Measurements from ENCODE around the gene TTBK2.
"Not testable (repeated sequence)": the region's sequence is repeated elsewhere in the genome, so short reads cannot be mapped to it uniquely, and the experiment has no call there.

The TTBK2 gene

GRCh38 chr15:42820811-42821210, 99.8 kb downstream of the TTBK2 start:
- DNase-seq = peak; percentile 27

GRCh38 chr15:42819786-42820185, 100.8 kb downstream of the TTBK2 start:
- peak; percentile 33 for DNase-seq

- DNase-seq = no peak
These were observed 109.1 kb downstream of the TTBK2 start for GRCh38 chr15:42811433-42811832.

- no peak for DNase-seq
These were observed 111.7 kb downstream of the TTBK2 start for GRCh38 chr15:42808913-42809312.

GRCh38 chr15:42805266-42805665, 115.3 kb downstream of the TTBK2 start:
- no peak for DNase-seq

GRCh38 chr15:42804739-42805138, 115.8 kb downstream of the TTBK2 start:
- DNase-seq = no peak

- no peak for DNase-seq
These were observed 117.1 kb downstream of the TTBK2 start for GRCh38 chr15:42803436-42803835.

- DNase-seq = no peak
These were observed 118.4 kb downstream of the TTBK2 start for GRCh38 chr15:42802168-42802567.

GRCh38 chr15:42800731-42801474, 119.7 kb downstream of the TTBK2 start:
- peak; percentile 33 for DNase-seq

GRCh38 chr15:42798802-42799201, 121.8 kb downstream of the TTBK2 start:
- no peak for DNase-seq

- peak; percentile 21 for DNase-seq
These were observed 123.4 kb downstream of the TTBK2 start for GRCh38 chr15:42796955-42797782.

GRCh38 chr15:42788725-42789124, 131.9 kb downstream of the TTBK2 start:
- peak; percentile 10 for DNase-seq

- DNase-seq = no peak
These were observed 133.6 kb downstream of the TTBK2 start for GRCh38 chr15:42786978-42787377.

GRCh38 chr15:42785569-42785968, 135.0 kb downstream of the TTBK2 start:
- DNase-seq = no peak

- no peak for DNase-seq
These were observed 135.9 kb downstream of the TTBK2 start for GRCh38 chr15:42784705-42785104.

GRCh38 chr15:42782716-42783115, 137.9 kb downstream of the TTBK2 start:
- no peak for DNase-seq

GRCh38 chr15:42775416-42775815, 145.2 kb downstream of the TTBK2 start:
- no peak for DNase-seq

- no peak for DNase-seq
These were observed 147.7 kb downstream of the TTBK2 start for GRCh38 chr15:42772901-42773300.

GRCh38 chr15:42772144-42772543, 148.4 kb downstream of the TTBK2 start:
- DNase-seq = no peak

- DNase-seq = not testable (repeated sequence)
These were observed 154.5 kb downstream of the TTBK2 start for GRCh38 chr15:42766109-42766508.

- DNase-seq = not testable (repeated sequence)
These were observed 156.3 kb downstream of the TTBK2 start for GRCh38 chr15:42764154-42764731.

GRCh38 chr15:42761813-42762212, 158.8 kb downstream of the TTBK2 start:
- DNase-seq = not testable (repeated sequence)

- no peak for DNase-seq
These were observed 159.8 kb downstream of the TTBK2 start for GRCh38 chr15:42760759-42761158.

- DNase-seq = no peak
These were observed 161.5 kb downstream of the TTBK2 start for GRCh38 chr15:42759093-42759492.
